K562 (cell line): Measurements from ENCODE around the gene COL23A1.

ENCODE experiments used
- CTCF ChIP-seq, 3 experiments: IDR thresholded peaks in 2 of 3; conservative IDR thresholded peaks in 1 of 3; 2 replicates each; pipeline ENCODE4 v1.5.1; 2011 to 2012; ENCODE audit warnings: low read length in 3 of 3, mild to moderate bottlenecking in 3 of 3, control low read depth in 2 of 3, improper control_type of control experiment in 1 of 3, inconsistent platforms in 1 of 3, low read depth in 1 of 3, mixed read lengths in 1 of 3, moderate library complexity in 1 of 3; ENCODE audit not compliant: insufficient read depth in 2 of 3
- EZH2 ChIP-seq: IDR thresholded peaks from 2 replicates; pipeline ENCODE4 v1.6.1; 2012; ENCODE audit warnings: low read depth, mild to moderate bottlenecking, inconsistent platforms, low read length, borderline replicate concordance

GRCh38 chr5:178499352-178499751, 90.8 kb downstream of the COL23A1 start:
- no peak for TF ChIP-seq CTCF (IDR thresholded peaks at IDR 0.05 in 2 of 3, conservative IDR thresholded peaks at IDR 0.05 in 1 of 3; ENCODE audit: insufficient read depth in 2 of 3, low read depth in 1 of 3, low read length in 3 of 3)
- no peak for TF ChIP-seq EZH2
